GM06990 (cell line): ENCODE data around the gene SLC9A8.
A peak's percentile ranks its signal among the peaks of the same experiment; 100 is the strongest.

Experiments
- DNase-seq: peaks from one replicate; pipeline ENCODE4 v3.0.0-alpha.2; 2011; ENCODE audit not compliant: insufficient read length; ENCODE audit errors: extremely low read depth
- H3K27me3 ChIP-seq: replicated peaks from 2 replicates; pipeline ENCODE4 v1.6.0; 2011; ENCODE audit warnings: low read length; ENCODE audit not compliant: control insufficient read depth, insufficient read depth
- H3K36me3 ChIP-seq: 2 replicates; pipeline ENCODE4 v1.5.1; 2011; ENCODE audit warnings: low read length; ENCODE audit not compliant: control insufficient read depth, insufficient read depth
- H3K4me3 ChIP-seq: replicated peaks from 2 replicates; pipeline ENCODE4 v1.5.1; 2011; ENCODE audit warnings: low read depth, mild to moderate bottlenecking, control low read depth, low read length
- CTCF ChIP-seq: IDR thresholded peaks from 2 replicates; pipeline ENCODE4 v1.5.1; 2011; ENCODE audit warnings: low read length, control low read depth, mild to moderate bottlenecking, inconsistent platforms; ENCODE audit not compliant: insufficient read depth, poor library complexity, severe bottlenecking

SLC9A8 gene

GRCh38 chr20:49823152-49823847 lies 10.7 kb downstream of the SLC9A8 start:
- Histone ChIP-seq H3K27me3 (no peaks in the 10 kb centered on the region), H3K36me3 (peaks cover 9% of the 10 kb centered on the region), H3K4me3 (no peak overlapping the region; the same call in 1 of the 2 replicates)
- DNase-seq: peak; percentile 46
- peak; percentile 7 for TF ChIP-seq CTCF

GRCh38 chr20:49824206-49824605 lies 11.6 kb downstream of the SLC9A8 start:
- no peaks in the 10 kb centered on the region for H3K27me3 ChIP-seq
- DNase-seq: no peak
- H3K36me3 ChIP-seq: peaks cover 9% of the 10 kb centered on the region
- TF ChIP-seq CTCF: no peak
- no peak overlapping the region for H3K4me3 ChIP-seq

GRCh38 chr20:49825521-49826033 lies 12.9 kb downstream of the SLC9A8 start:
- H3K36me3 ChIP-seq: peaks cover 11% of the 10 kb centered on the region
- H3K27me3 ChIP-seq: no peaks in the 10 kb centered on the region
- no peak for DNase-seq
- no peak for TF ChIP-seq CTCF
- no peak overlapping the region for H3K4me3 ChIP-seq

GRCh38 chr20:49831022-49831769 lies 18.6 kb downstream of the SLC9A8 start:
- TF ChIP-seq CTCF: no peak
- no peak for DNase-seq
- peaks cover 7% of the 10 kb centered on the region for H3K36me3 ChIP-seq
- H3K4me3 ChIP-seq: no peak overlapping the region
- no peaks in the 10 kb centered on the region for H3K27me3 ChIP-seq

GRCh38 chr20:49831770-49832631 lies 19.4 kb downstream of the SLC9A8 start:
- peaks cover 7% of the 10 kb centered on the region for H3K36me3 ChIP-seq
- no peak overlapping the region for H3K4me3 ChIP-seq
- TF ChIP-seq CTCF: no peak
- DNase-seq: no peak
- no peaks in the 10 kb centered on the region for H3K27me3 ChIP-seq
